GM20431 (cell line): Measurements from ENCODE around the gene SLX4.

ENCODE experiments used
- in situ Hi-C: fragments of 300-500 bp; cut with MseI, MboI; formaldehyde crosslinking; loops from one replicate; pipeline ENCODE4 v1.15.0; 2020; ENCODE audit warnings: low sequenced_read_pairs; ENCODE audit not compliant: unreplicated experiment

SLX4 gene

GRCh38 chr16:3562914-3563480 lies 48.4 kb downstream of the SLX4 start:
- in situ Hi-C loops, result no loop called here

- in situ Hi-C loops, result no loop called here
Observed at GRCh38 chr16:3561626-3562025, 49.8 kb downstream of the SLX4 start.

- in situ Hi-C loops, result no loop called here
Observed at GRCh38 chr16:3554351-3554928, 57.0 kb downstream of the SLX4 start.

- in situ Hi-C loops, result no loop called here
Observed at GRCh38 chr16:3553138-3553923, 58.1 kb downstream of the SLX4 start.

GRCh38 chr16:3550851-3551847 lies 60.3 kb downstream of the SLX4 start:
- in situ Hi-C loops, result no loop called here

- in situ Hi-C loops, result no loop called here
Observed at GRCh38 chr16:3549906-3550305, 61.5 kb downstream of the SLX4 start.

GRCh38 chr16:3548859-3549258 lies 62.5 kb downstream of the SLX4 start:
- in situ Hi-C loops, result no loop called here

- in situ Hi-C loops, result no loop called here
Observed at GRCh38 chr16:3548445-3548844, 63.0 kb downstream of the SLX4 start.

- in situ Hi-C loops, result no loop called here
Observed at GRCh38 chr16:3546986-3547682, 64.3 kb downstream of the SLX4 start.

- in situ Hi-C loops, result no loop called here
Observed at GRCh38 chr16:3542601-3543373, 68.6 kb downstream of the SLX4 start.

GRCh38 chr16:3541527-3542155 lies 69.8 kb downstream of the SLX4 start:
- in situ Hi-C loops, result no loop called here

GRCh38 chr16:3538222-3538621 lies 73.2 kb downstream of the SLX4 start:
- in situ Hi-C loops, result no loop called here

GRCh38 chr16:3536851-3537250 lies 74.6 kb downstream of the SLX4 start:
- in situ Hi-C loops, result no loop called here

- in situ Hi-C loops, result no loop called here
Observed at GRCh38 chr16:3536271-3536731, 75.1 kb downstream of the SLX4 start.

- in situ Hi-C loops, result no loop called here
Observed at GRCh38 chr16:3534126-3534525, 77.3 kb downstream of the SLX4 start.

- in situ Hi-C loops, result no loop called here
Observed at GRCh38 chr16:3532741-3533140, 78.7 kb downstream of the SLX4 start.
